GM18508 (cell line): ENCODE measurements around the gene DYNC1I1.

Experiments used
- ATAC-seq: cut with Tn5 transposase; IDR thresholded peaks from one replicate; pipeline ENCODE4 v1.9.1; 2021; ENCODE audit warnings: moderate number of reproducible peaks; ENCODE audit not compliant: insufficient read depth, unreplicated experiment

Gene DYNC1I1

GRCh38 chr7:96116173-96116572 lies 343.8 kb downstream of the DYNC1I1 start:
- ATAC-seq: no peak

- no peak for ATAC-seq
Measured at GRCh38 chr7:96118449-96119001, 346.2 kb downstream of the DYNC1I1 start.

- no peak for ATAC-seq
Measured at GRCh38 chr7:96120445-96121225, 348.3 kb downstream of the DYNC1I1 start.

GRCh38 chr7:96121752-96122151 lies 349.4 kb downstream of the DYNC1I1 start:
- no peak for ATAC-seq

- no peak for ATAC-seq
Measured at GRCh38 chr7:96122746-96123145, 350.4 kb downstream of the DYNC1I1 start.

- ATAC-seq: no peak
Measured at GRCh38 chr7:96126382-96126781, 354.0 kb downstream of the DYNC1I1 start.

- no peak for ATAC-seq
Measured at GRCh38 chr7:96127746-96128145, 355.4 kb downstream of the DYNC1I1 start.

GRCh38 chr7:96131525-96131924 lies 359.2 kb downstream of the DYNC1I1 start:
- ATAC-seq: no peak

- ATAC-seq: no peak
Measured at GRCh38 chr7:96135241-96135640, 362.9 kb downstream of the DYNC1I1 start.

GRCh38 chr7:96136600-96137239 lies 364.4 kb downstream of the DYNC1I1 start:
- no peak for ATAC-seq

- no peak for ATAC-seq
Measured at GRCh38 chr7:96143495-96144259, 371.3 kb downstream of the DYNC1I1 start.

- no peak for ATAC-seq
Measured at GRCh38 chr7:96144260-96144526, 371.8 kb downstream of the DYNC1I1 start.
